GM12873 (cell line): Measurements from ENCODE around the gene AGPAT1.

ENCODE experiments used
- TF ChIP-seq, protein P1 (sequence below): IDR thresholded peaks from 2 replicates; pipeline ENCODE4 v1.5.1; 2012; ENCODE audit warnings: low read depth, mild to moderate bottlenecking, moderate library complexity, low read length, control low read depth; ENCODE audit not compliant: insufficient read depth; ENCODE audit errors: missing control alignments

AGPAT1 gene

GRCh38 chr6:32216998-32217397 is 41.1 kb upstream of the AGPAT1 start:
- TF ChIP-seq, protein P1, sequence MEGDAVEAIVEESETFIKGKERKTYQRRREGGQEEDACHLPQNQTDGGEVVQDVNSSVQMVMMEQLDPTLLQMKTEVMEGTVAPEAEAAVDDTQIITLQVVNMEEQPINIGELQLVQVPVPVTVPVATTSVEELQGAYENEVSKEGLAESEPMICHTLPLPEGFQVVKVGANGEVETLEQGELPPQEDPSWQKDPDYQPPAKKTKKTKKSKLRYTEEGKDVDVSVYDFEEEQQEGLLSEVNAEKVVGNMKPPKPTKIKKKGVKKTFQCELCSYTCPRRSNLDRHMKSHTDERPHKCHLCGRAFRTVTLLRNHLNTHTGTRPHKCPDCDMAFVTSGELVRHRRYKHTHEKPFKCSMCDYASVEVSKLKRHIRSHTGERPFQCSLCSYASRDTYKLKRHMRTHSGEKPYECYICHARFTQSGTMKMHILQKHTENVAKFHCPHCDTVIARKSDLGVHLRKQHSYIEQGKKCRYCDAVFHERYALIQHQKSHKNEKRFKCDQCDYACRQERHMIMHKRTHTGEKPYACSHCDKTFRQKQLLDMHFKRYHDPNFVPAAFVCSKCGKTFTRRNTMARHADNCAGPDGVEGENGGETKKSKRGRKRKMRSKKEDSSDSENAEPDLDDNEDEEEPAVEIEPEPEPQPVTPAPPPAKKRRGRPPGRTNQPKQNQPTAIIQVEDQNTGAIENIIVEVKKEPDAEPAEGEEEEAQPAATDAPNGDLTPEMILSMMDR = no peak

DNA sequence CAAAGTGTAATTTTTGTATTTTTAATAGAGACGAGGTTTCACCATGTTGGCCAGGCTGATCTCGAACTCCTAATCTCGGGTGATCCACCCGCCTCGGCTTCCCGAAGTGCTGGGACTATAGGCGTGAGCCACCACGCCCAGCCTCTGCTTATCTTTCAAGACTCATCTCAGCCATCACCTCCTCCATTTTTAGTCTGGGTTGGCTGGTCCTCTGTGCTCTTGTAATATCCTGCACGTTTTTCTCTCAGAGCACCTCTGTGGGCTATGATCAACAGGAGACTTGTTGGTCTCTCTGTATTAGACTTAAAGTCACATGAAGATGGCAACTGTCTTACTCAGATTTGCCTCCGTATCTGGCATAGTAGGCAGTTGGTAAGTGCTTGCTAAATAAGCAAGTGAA is 40.4 kb upstream of the AGPAT1 start:
- TF ChIP-seq, protein P1 = no peak

DNA sequence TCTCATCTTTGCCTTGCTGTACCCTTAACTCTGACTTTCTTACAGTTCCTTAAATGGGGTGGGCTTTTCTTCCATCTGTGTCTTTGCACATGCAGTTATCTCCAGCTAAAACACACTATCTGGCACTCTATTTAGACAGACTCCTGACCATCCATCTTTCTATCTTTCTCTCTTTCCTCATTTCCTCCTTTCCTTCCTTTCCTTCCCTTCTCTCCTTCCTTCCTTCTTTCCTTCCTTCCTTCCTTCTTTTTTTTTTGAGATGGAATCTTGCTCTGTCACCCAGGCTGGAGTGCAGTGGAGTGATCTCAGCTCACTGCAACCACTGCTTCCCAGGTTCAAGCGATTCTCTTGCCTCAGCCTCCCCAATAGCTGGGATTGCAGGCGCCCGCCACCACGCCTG is 39.7 kb upstream of the AGPAT1 start:
- TF ChIP-seq, protein P1 = no peak

DNA sequence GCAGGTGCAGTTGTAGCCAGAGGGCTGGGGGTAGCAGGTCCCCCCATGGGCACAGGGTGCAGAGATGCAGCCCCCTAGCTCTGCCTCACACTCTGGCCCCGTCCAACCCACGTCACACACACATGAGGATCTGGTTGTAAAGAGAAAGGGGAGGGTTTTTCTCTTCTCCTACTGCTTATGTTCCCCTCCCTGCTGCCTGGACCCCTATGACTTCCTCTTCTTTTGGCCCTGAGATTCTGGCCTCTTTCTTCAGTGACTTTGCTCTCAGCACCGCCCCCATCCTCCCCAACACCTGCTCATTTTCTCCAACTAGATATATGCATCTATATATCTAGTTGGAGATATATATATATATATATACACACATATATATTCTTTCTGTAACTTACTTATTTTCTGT is 38.2 kb upstream of the AGPAT1 start:
- TF ChIP-seq, protein P1 = no peak

GRCh38 chr6:32213649-32214048 is 37.8 kb upstream of the AGPAT1 start:
- TF ChIP-seq, protein P1 = no peak

- TF ChIP-seq, protein P1 = no peak
Measured at GRCh38 chr6:32212076-32212760, 36.3 kb upstream of the AGPAT1 start.

DNA sequence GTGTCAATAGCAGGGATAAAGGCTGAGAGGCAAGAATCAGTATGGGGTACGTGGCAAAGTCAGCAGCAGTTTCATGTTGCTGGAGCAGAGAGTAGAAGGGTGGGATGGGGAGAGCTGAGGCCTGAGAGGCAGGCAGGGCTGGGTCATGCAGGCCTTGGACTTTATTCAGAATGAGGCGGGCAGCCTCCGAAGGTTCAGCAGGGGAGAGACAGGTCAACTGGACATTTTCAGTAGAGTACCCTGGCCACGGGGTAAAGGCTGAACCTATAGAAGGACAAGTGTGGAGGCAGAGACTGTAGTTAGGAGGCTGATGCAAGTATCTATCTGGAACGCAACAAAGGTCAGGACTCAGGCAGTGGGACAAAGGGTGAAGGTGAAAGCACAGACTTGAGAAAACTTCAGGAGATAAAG is 34.3 kb upstream of the AGPAT1 start:
- TF ChIP-seq, protein P1 = no peak
